Glomerular visceral epithelial cell (primary cell): ENCODE measurements around the gene PRM2.

ENCODE experiments used
- DNase-seq: peaks from one replicate; pipeline ENCODE4 v3.0.0-alpha.2; 2016; ENCODE audit errors: extremely low spot score

Gene PRM2

GRCh38 chr16:11225677-11226549 is 50.4 kb downstream of the PRM2 start:
- no peak for DNase-seq
